T-helper 2 cell treated with Interferon-gamma antibody and Interleukin-4, amounts not matched to agents 5 μg/mL and 100 μg/mL, for 36 hours (primary cell): ENCODE measurements around the gene SCTR.

Experiments
- DNase-seq: peaks from one replicate; pipeline ENCODE4 v3.0.0; 2021; ENCODE audit warnings: low spot score
- H3K27ac Mint-ChIP-seq: one replicate; pipeline ENCODE4 v1.8.0; 2021; ENCODE audit warnings: mild to moderate bottlenecking, mixed read lengths
- H3K27me3 Mint-ChIP-seq: one replicate; pipeline ENCODE4 v1.8.0; 2021; ENCODE audit warnings: low read depth, mixed read lengths
- H3K36me3 Mint-ChIP-seq: one replicate; pipeline ENCODE4 v1.8.0; 2021; ENCODE audit warnings: low read depth, mixed read lengths
- H3K4me1 Mint-ChIP-seq: one replicate; pipeline ENCODE4 v1.8.0; 2021; ENCODE audit warnings: low read depth, mixed read lengths
- H3K4me3 Mint-ChIP-seq: one replicate; pipeline ENCODE4 v1.8.0; 2022; ENCODE audit warnings: mild to moderate bottlenecking, moderate library complexity, mixed read lengths
- H3K9me3 Mint-ChIP-seq: one replicate; pipeline ENCODE4 v1.8.0; 2021; ENCODE audit warnings: mixed read lengths

SCTR gene

GRCh38 chr2:119480184-119480583, 44.1 kb downstream of the SCTR start:
- H3K4me1 Mint-ChIP-seq = no peaks in the 10 kb centered on the region
- H3K27ac Mint-ChIP-seq = no peak overlapping the region
- H3K9me3 Mint-ChIP-seq = no peaks in the 10 kb centered on the region
- DNase-seq = no peak
- H3K27me3 Mint-ChIP-seq = no peaks in the 10 kb centered on the region
- H3K4me3 Mint-ChIP-seq = no peak overlapping the region
- no peaks in the 10 kb centered on the region for H3K36me3 Mint-ChIP-seq

- no peak for DNase-seq
- no peak overlapping the region for H3K27ac Mint-ChIP-seq
- no peaks in the 10 kb centered on the region for H3K4me1 Mint-ChIP-seq
- H3K4me3 Mint-ChIP-seq = no peak overlapping the region
- H3K27me3 Mint-ChIP-seq = no peaks in the 10 kb centered on the region
- H3K9me3 Mint-ChIP-seq = no peaks in the 10 kb centered on the region
- no peaks in the 10 kb centered on the region for H3K36me3 Mint-ChIP-seq
These were observed 45.3 kb downstream of the SCTR start for GRCh38 chr2:119478978-119479295.

GRCh38 chr2:119478188-119478977, 45.9 kb downstream of the SCTR start:
- Mint-ChIP-seq H3K36me3 (no peaks in the 10 kb centered on the region), H3K4me1 (no peaks in the 10 kb centered on the region), H3K27me3 (no peaks in the 10 kb centered on the region), H3K4me3 (no peak overlapping the region), H3K9me3 (no peaks in the 10 kb centered on the region), H3K27ac (no peak overlapping the region)
- DNase-seq = no peak

GRCh38 chr2:119477113-119477505, 47.2 kb downstream of the SCTR start:
- no peak for DNase-seq
- no peaks in the 10 kb centered on the region for H3K9me3 Mint-ChIP-seq
- no peak overlapping the region for H3K27ac Mint-ChIP-seq
- H3K27me3 Mint-ChIP-seq = no peaks in the 10 kb centered on the region
- no peaks in the 10 kb centered on the region for H3K36me3 Mint-ChIP-seq
- no peaks in the 10 kb centered on the region for H3K4me1 Mint-ChIP-seq
- no peak overlapping the region for H3K4me3 Mint-ChIP-seq

GRCh38 chr2:119476301-119477112, 47.8 kb downstream of the SCTR start:
- Mint-ChIP-seq H3K36me3 (no peaks in the 10 kb centered on the region), H3K27me3 (no peaks in the 10 kb centered on the region), H3K27ac (no peak overlapping the region), H3K4me1 (no peaks in the 10 kb centered on the region), H3K9me3 (no peaks in the 10 kb centered on the region), H3K4me3 (no peak overlapping the region)
- peak; percentile 24 for DNase-seq

GRCh38 chr2:119475857-119476244, 48.4 kb downstream of the SCTR start:
- Mint-ChIP-seq H3K4me1 (no peaks in the 10 kb centered on the region), H3K9me3 (no peaks in the 10 kb centered on the region), H3K27ac (no peak overlapping the region), H3K4me3 (no peak overlapping the region), H3K36me3 (no peaks in the 10 kb centered on the region), H3K27me3 (no peaks in the 10 kb centered on the region)
- no peak for DNase-seq

- Mint-ChIP-seq H3K27me3 (no peaks in the 10 kb centered on the region), H3K36me3 (no peaks in the 10 kb centered on the region), H3K4me1 (no peaks in the 10 kb centered on the region), H3K4me3 (no peak overlapping the region), H3K9me3 (no peaks in the 10 kb centered on the region), H3K27ac (no peak overlapping the region)
- no peak for DNase-seq
These were observed 48.9 kb downstream of the SCTR start for GRCh38 chr2:119475225-119475856.

GRCh38 chr2:119474371-119475224, 49.7 kb downstream of the SCTR start:
- no peak for DNase-seq
- H3K4me1 Mint-ChIP-seq = no peaks in the 10 kb centered on the region
- H3K36me3 Mint-ChIP-seq = no peaks in the 10 kb centered on the region
- H3K4me3 Mint-ChIP-seq = no peak overlapping the region
- H3K27ac Mint-ChIP-seq = no peak overlapping the region
- H3K27me3 Mint-ChIP-seq = no peaks in the 10 kb centered on the region
- no peaks in the 10 kb centered on the region for H3K9me3 Mint-ChIP-seq

- no peak overlapping the region for H3K27ac Mint-ChIP-seq
These were observed 50.5 kb downstream of the SCTR start for GRCh38 chr2:119473621-119474370.

GRCh38 chr2:119472749-119473148, 51.5 kb downstream of the SCTR start:
- no peak for DNase-seq
- Mint-ChIP-seq H3K27ac (no peak overlapping the region), H3K36me3 (no peaks in the 10 kb centered on the region), H3K4me3 (no peak overlapping the region), H3K27me3 (peaks cover 4% of the 10 kb centered on the region), H3K9me3 (no peaks in the 10 kb centered on the region), H3K4me1 (no peaks in the 10 kb centered on the region)

More at GRCh38 chr2:119473621-119474370, 50.5 kb downstream of the SCTR start:
- Mint-ChIP-seq H3K9me3 (no peaks in the 10 kb centered on the region), H3K36me3 (no peaks in the 10 kb centered on the region), H3K27me3 (no peaks in the 10 kb centered on the region), H3K4me1 (no peaks in the 10 kb centered on the region), H3K4me3 (no peak overlapping the region)
- no peak for DNase-seq

- H3K27ac Mint-ChIP-seq = no peak overlapping the region
- H3K36me3 Mint-ChIP-seq = no peaks in the 10 kb centered on the region
- DNase-seq = no peak
- H3K9me3 Mint-ChIP-seq = no peaks in the 10 kb centered on the region
- H3K4me1 Mint-ChIP-seq = no peaks in the 10 kb centered on the region
- peaks cover 4% of the 10 kb centered on the region for H3K27me3 Mint-ChIP-seq
- H3K4me3 Mint-ChIP-seq = no peak overlapping the region
These were observed 54.5 kb downstream of the SCTR start for GRCh38 chr2:119469661-119470297.

GRCh38 chr2:119469131-119469530, 55.2 kb downstream of the SCTR start:
- no peaks in the 10 kb centered on the region for H3K36me3 Mint-ChIP-seq
- no peaks in the 10 kb centered on the region for H3K4me1 Mint-ChIP-seq
- no peaks in the 10 kb centered on the region for H3K9me3 Mint-ChIP-seq
- H3K4me3 Mint-ChIP-seq = no peak overlapping the region
- H3K27ac Mint-ChIP-seq = no peak overlapping the region
- H3K27me3 Mint-ChIP-seq = peaks cover 4% of the 10 kb centered on the region
- DNase-seq = no peak
